Breast epithelium (tissue), 4 donors: ENCODE data around the gene ADAMTSL4. TPM values are rescaled to one million over a fixed set of nuclear protein-coding genes. Genes with fewer than 3 reads are reported as not detected.

Source experiments
- DNase-seq, 2 donors: peaks; one replicate each; pipeline ENCODE4 v3.0.0-alpha.2; 2019; ENCODE audit warnings: low spot score in 2 of 2
- H3K27ac ChIP-seq, 2 donors: fragments of 200-600 bp; sonication (generic) in 1 of 2; one replicate each; pipeline ENCODE4 v1.5.1; 2016 to 2019; ENCODE audit warnings: mild to moderate bottlenecking in 1 of 2
- H3K27me3 ChIP-seq, 2 donors: fragments of 200-600 bp; sonication (generic) in 1 of 2; one replicate each; pipeline versions ENCODE4 v1.5.1 to v1.6.0; 2017 to 2019; ENCODE audit warnings: control low read depth in 1 of 2, mild to moderate bottlenecking in 1 of 2
- H3K36me3 ChIP-seq: fragments of 200-600 bp; one replicate; pipeline ENCODE4 v1.5.1; 2019
- H3K4me1 ChIP-seq, 2 donors: fragments of 200-600 bp; sonication (generic); one replicate each; pipeline ENCODE4 v1.5.1; 2016 to 2019; ENCODE audit warnings: control low read depth in 1 of 2
- H3K4me3 ChIP-seq, 3 donors: fragments of 200-600 bp; sonication (generic); 1 replicate in 2 of 3; 2 replicates in 1 of 3; pipeline ENCODE4 v1.5.1; 2016 to 2019; ENCODE audit warnings: mild to moderate bottlenecking in 3 of 3, moderate library complexity in 2 of 3
- H3K9me3 ChIP-seq, 2 donors: fragments of 200-600 bp; sonication (generic) in 1 of 2; one replicate each; pipeline ENCODE4 v1.5.1; 2016 to 2019; ENCODE audit warnings: control low read depth in 1 of 2
- CTCF ChIP-seq, 3 donors: fragments of 450-650 bp; IDR thresholded peaks; one replicate each; pipeline ENCODE4 v1.5.1; 2016 to 2017; ENCODE audit warnings: antibody characterized with exemption in 3 of 3, mild to moderate bottlenecking in 3 of 3, moderate library complexity in 3 of 3
- POLR2A ChIP-seq: fragments of 450-650 bp; IDR thresholded peaks from one replicate; pipeline ENCODE4 v1.6.1; 2016; ENCODE audit warnings: antibody characterized with exemption, mild to moderate bottlenecking, moderate library complexity
- POLR2AphosphoS5 ChIP-seq, 3 donors: sonication (generic); formaldehyde crosslinking; IDR thresholded peaks; one replicate each; pipeline ENCODE4 v1.6.1; 2017; ENCODE audit warnings: antibody characterized with exemption in 3 of 3
- intact Hi-C: fragments of 100-400 bp; cut with DNase I; formaldehyde crosslinking; loops from one replicate; pipeline ENCODE4 v1.15.1; 2023; ENCODE audit warnings: low total_unique reads
- total RNA-seq, 3 donors: library from RNA; depleted of rRNA; stranded (reverse); fragments of >200 nt; gene quantifications; one replicate each; pipeline ENCODE4 v1.1.0, GENCODE V29; 2016

ADAMTSL4 gene
- total RNA-seq, 3 donors from 2014 or later, result 11.3 to 31.8 (median 30.2) TPM

GRCh38 chr1:150553392-150554085 lies 4.3 kb downstream of the ADAMTSL4 start:
- Histone ChIP-seq H3K4me3 (peak overlapping the region in 1 of 3 donors; percentile 48), H3K9me3 (no peaks in the 10 kb centered on the region), H3K4me1 (peaks cover 12 to 26% of the 10 kb centered on the region in 2 donors), H3K27me3 (no peaks in the 10 kb centered on the region), H3K36me3 (no peaks in the 10 kb centered on the region), H3K27ac (peak overlapping the region; percentile 84 to 97)
- DNase-seq, result no peak
- intact Hi-C loops, result no loop called here
- TF ChIP-seq POLR2AphosphoS5 (IDR thresholded peaks at IDR 0.05), result no peak
- no peak for TF ChIP-seq CTCF (IDR thresholded peaks at IDR 0.05)
- no peak for TF ChIP-seq POLR2A

- DNase-seq, result no peak
- H3K27ac ChIP-seq, result peak overlapping the region; percentile 84 to 97
- H3K27me3 ChIP-seq, result no peaks in the 10 kb centered on the region
- H3K4me1 ChIP-seq, result peaks cover 16 to 26% of the 10 kb centered on the region in 2 donors
- intact Hi-C loops, result no loop called here
- TF ChIP-seq POLR2A (no peak), CTCF (IDR thresholded peaks at IDR 0.05) (no peak), POLR2AphosphoS5 (IDR thresholded peaks at IDR 0.05) (no peak)
- H3K36me3 ChIP-seq, result no peaks in the 10 kb centered on the region
- no peak overlapping the region for H3K4me3 ChIP-seq
- no peaks in the 10 kb centered on the region for H3K9me3 ChIP-seq
Measured at GRCh38 chr1:150554086-150554452, 4.9 kb downstream of the ADAMTSL4 start.

- Histone ChIP-seq H3K27me3 (no peaks in the 10 kb centered on the region), H3K36me3 (no peaks in the 10 kb centered on the region), H3K9me3 (no peaks in the 10 kb centered on the region), H3K4me3 (no peak overlapping the region), H3K27ac (no peak overlapping the region), H3K4me1 (peaks cover 29 to 36% of the 10 kb centered on the region in 2 donors)
- intact Hi-C loops, result no loop called here
- no peak for DNase-seq
- peak in 1 of 3 donors; percentile 15 for TF ChIP-seq POLR2AphosphoS5 (IDR thresholded peaks at IDR 0.05)
- no peak for TF ChIP-seq POLR2A
- TF ChIP-seq CTCF (IDR thresholded peaks at IDR 0.05), result no peak
Measured at GRCh38 chr1:150555198-150555970, 6.2 kb downstream of the ADAMTSL4 start.

- intact Hi-C loops, result no loop called here
- Histone ChIP-seq H3K36me3 (no peaks in the 10 kb centered on the region), H3K9me3 (no peaks in the 10 kb centered on the region), H3K4me3 (no peak overlapping the region), H3K27me3 (no peaks in the 10 kb centered on the region), H3K27ac (no peak overlapping the region), H3K4me1 (peaks cover 31 to 32% of the 10 kb centered on the region in 2 donors)
- TF ChIP-seq POLR2AphosphoS5 (IDR thresholded peaks at IDR 0.05) (no peak), POLR2A (no peak), CTCF (IDR thresholded peaks at IDR 0.05) (no peak)
- no peak for DNase-seq
Measured at GRCh38 chr1:150555971-150556865, 7.0 kb downstream of the ADAMTSL4 start.
